H4 (cell line): Measurements from ENCODE around the gene REPS1. TPM values are rescaled to one million over a fixed set of nuclear protein-coding genes. Genes with fewer than 3 reads are reported as not detected.
"Not testable (repeated sequence)": the region's sequence is repeated elsewhere in the genome, so short reads cannot be mapped to it uniquely, and the experiment has no call there.

Experiments
- DNase-seq: peaks from one replicate; pipeline ENCODE4 v3.0.0-alpha.2; 2015; ENCODE audit warnings: low spot score
- total RNA-seq: library from RNA; depleted of rRNA; stranded (reverse); fragments of >200 nt; shearing (Covaris generic); gene quantifications from 2 replicates; pipeline ENCODE4 v1.2.3, GENCODE V29; 2014; rRNA removed

The REPS1 gene
- total RNA-seq, result 19.7 and 25.1 TPM in 2 replicates

- DNase-seq, result peak; percentile 70
Observed at GRCh38 chr6:138987643-138988468, at the start of gene REPS1. REPS1 (minus strand) TSS chr6:138988253; CDS start chr6:138987682, 571 bp downstream.

GRCh38 chr6:139037490-139037889 is 49.4 kb upstream of the REPS1 start:
- DNase-seq, result no peak

- DNase-seq, result no peak
Observed at GRCh38 chr6:139030228-139030963, 42.3 kb upstream of the REPS1 start.

GRCh38 chr6:139029470-139030227 is 41.6 kb upstream of the REPS1 start:
- peak; percentile 15 for DNase-seq

- DNase-seq, result peak; percentile 32
Observed at GRCh38 chr6:139028658-139029469, 40.8 kb upstream of the REPS1 start, which contains the start of gene ABRACL. ABRACL (plus strand) TSS chr6:139028745; CDS start chr6:139034161, 5,416 bp downstream.

GRCh38 chr6:139028215-139028657 is 40.2 kb upstream of the REPS1 start:
- no peak for DNase-seq

GRCh38 chr6:139027620-139028182 is 39.6 kb upstream of the REPS1 start:
- no peak for DNase-seq

- not testable (repeated sequence) for DNase-seq
Observed at GRCh38 chr6:139025416-139025815, 37.4 kb upstream of the REPS1 start.

GRCh38 chr6:139020689-139021088 is 32.6 kb upstream of the REPS1 start:
- DNase-seq, result no peak

GRCh38 chr6:139019722-139020121 is 31.7 kb upstream of the REPS1 start:
- no peak for DNase-seq

- no peak for DNase-seq
Observed at GRCh38 chr6:139017227-139017626, 29.2 kb upstream of the REPS1 start.

- DNase-seq, result no peak
Observed at GRCh38 chr6:139016337-139017213, 28.5 kb upstream of the REPS1 start.

- DNase-seq, result no peak
Observed at GRCh38 chr6:139014945-139015344, 26.9 kb upstream of the REPS1 start.

GRCh38 chr6:139013185-139013800 is 25.2 kb upstream of the REPS1 start:
- no peak for DNase-seq

GRCh38 chr6:139011980-139012379 is 23.9 kb upstream of the REPS1 start:
- no peak for DNase-seq

- DNase-seq, result no peak
Observed at GRCh38 chr6:139010674-139011073, 22.6 kb upstream of the REPS1 start.

GRCh38 chr6:139008117-139008516 is 20.1 kb upstream of the REPS1 start:
- no peak for DNase-seq

- DNase-seq, result no peak
Observed at GRCh38 chr6:139007428-139007827, 19.4 kb upstream of the REPS1 start.

GRCh38 chr6:139006477-139006876 is 18.4 kb upstream of the REPS1 start:
- DNase-seq, result no peak
